Neural crest cell (in vitro differentiated cells): ENCODE results near the gene TRAPPC12. TPM values are rescaled to one million over a fixed set of nuclear protein-coding genes. Genes with fewer than 3 reads are reported as not detected.

Experiments
- DNase-seq: peaks from one replicate; pipeline ENCODE4 v3.0.0; 2021; ENCODE audit warnings: low read depth, mixed read lengths, low spot score
- H3K27ac Mint-ChIP-seq: one replicate; pipeline ENCODE4 v1.8.0; 2021; ENCODE audit warnings: mild to moderate bottlenecking, mixed read lengths; ENCODE audit not compliant: unreplicated experiment
- H3K27me3 Mint-ChIP-seq: 2 replicates; pipeline ENCODE4 v1.8.0; 2021; ENCODE audit warnings: low read depth, mild to moderate bottlenecking, mixed read lengths
- H3K36me3 Mint-ChIP-seq: 2 replicates; pipeline ENCODE4 v1.8.0; 2021; ENCODE audit warnings: low read depth, mild to moderate bottlenecking, mixed read lengths
- H3K4me1 Mint-ChIP-seq: 2 replicates; pipeline ENCODE4 v1.8.0; 2021; ENCODE audit warnings: mixed read lengths
- H3K4me3 Mint-ChIP-seq: one replicate; pipeline ENCODE4 v1.8.0; 2021; ENCODE audit warnings: mild to moderate bottlenecking, mixed read lengths
- H3K9me3 Mint-ChIP-seq: 2 replicates; pipeline ENCODE4 v1.8.0; 2021; ENCODE audit warnings: mixed read lengths
- CTCF ChIP-seq: fragments of 200-600 bp; sonication (generic); conservative IDR thresholded peaks from 2 replicates; pipeline ENCODE4 v1.5.0; 2021; ENCODE audit warnings: antibody characterized with exemption, mild to moderate bottlenecking
- total RNA-seq: library from RNA; stranded (reverse); gene quantifications from 2 replicates; pipeline ENCODE4 v1.2.1, GENCODE V29; 2021

Gene TRAPPC12
- total RNA-seq, 1 donor from 2014 or later = 96.9 TPM

GRCh38 chr2:3376821-3377220, 2.7 kb upstream of the TRAPPC12 start:
- H3K4me1 Mint-ChIP-seq = peaks cover 45% of the 10 kb centered on the region
- peak overlapping the region; percentile 97 for H3K4me3 Mint-ChIP-seq
- no peaks in the 10 kb centered on the region for H3K9me3 Mint-ChIP-seq
- no peak for DNase-seq
- H3K36me3 Mint-ChIP-seq = peaks cover 9% of the 10 kb centered on the region
- TF ChIP-seq CTCF = no peak
- no peak overlapping the region for H3K27ac Mint-ChIP-seq
- no peaks in the 10 kb centered on the region for H3K27me3 Mint-ChIP-seq

- H3K36me3 Mint-ChIP-seq = peaks cover 9% of the 10 kb centered on the region
- H3K9me3 Mint-ChIP-seq = no peaks in the 10 kb centered on the region
- H3K4me1 Mint-ChIP-seq = peaks cover 45% of the 10 kb centered on the region
- TF ChIP-seq CTCF = no peak
- peak overlapping the region; percentile 90 for H3K27ac Mint-ChIP-seq
- peak overlapping the region; percentile 97 for H3K4me3 Mint-ChIP-seq
- H3K27me3 Mint-ChIP-seq = no peaks in the 10 kb centered on the region
- DNase-seq = no peak
Observed at GRCh38 chr2:3377279-3377611, 2.2 kb upstream of the TRAPPC12 start.

- Mint-ChIP-seq H3K27ac (peak within 1 kb of the TSS; percentile 90), H3K36me3 (peaks cover 9% of the 10 kb centered on the region), H3K4me1 (peaks cover 45% of the 10 kb centered on the region), H3K27me3 (no peaks in the 10 kb centered on the region), H3K4me3 (peak within 1 kb of the TSS; percentile 97), H3K9me3 (no peaks in the 10 kb centered on the region)
- DNase-seq = peak; percentile 90
- peak; percentile 32 for TF ChIP-seq CTCF
Observed at GRCh38 chr2:3377612-3378432, 1.7 kb upstream of the TRAPPC12 start, which contains the start of gene EIPR1. Gene EIPR1, minus strand, starts transcription at chr2:3377818. Its CDS starts 129 bp downstream, at chr2:3377689.

- Mint-ChIP-seq H3K27me3 (no peaks in the 10 kb centered on the region), H3K4me3 (peak overlapping the region; percentile 97), H3K36me3 (peaks cover 9% of the 10 kb centered on the region), H3K4me1 (peaks cover 45% of the 10 kb centered on the region), H3K9me3 (no peaks in the 10 kb centered on the region), H3K27ac (peak overlapping the region; percentile 97)
- TF ChIP-seq CTCF = no peak
- DNase-seq = no peak
Observed at GRCh38 chr2:3379339-3379646, 201 bp upstream of the TRAPPC12 start.

GRCh38 chr2:3386448-3386958, 7.0 kb downstream of the TRAPPC12 start:
- peaks cover 4% of the 10 kb centered on the region for H3K4me1 Mint-ChIP-seq
- no peak overlapping the region for H3K27ac Mint-ChIP-seq
- H3K27me3 Mint-ChIP-seq = no peaks in the 10 kb centered on the region
- no peak for TF ChIP-seq CTCF
- no peak overlapping the region for H3K4me3 Mint-ChIP-seq
- no peaks in the 10 kb centered on the region for H3K9me3 Mint-ChIP-seq
- peaks cover 17% of the 10 kb centered on the region for H3K36me3 Mint-ChIP-seq
- DNase-seq = no peak
